CD8-positive, alpha-beta memory T cell (primary cell): ENCODE results near the gene TNFSF15. TPM values are rescaled to one million over a fixed set of nuclear protein-coding genes. Genes with fewer than 3 reads are reported as not detected.
"Not testable (repeated sequence)": the region's sequence is repeated elsewhere in the genome, so short reads cannot be mapped to it uniquely, and the experiment has no call there.

Experiments
- CTCF ChIA-PET: fragments of 350-600 bp; sonication (Branson Sonifier 250); formaldehyde crosslinking; loops from one replicate; lab custom pipeline; 2021; ENCODE audit warnings: antibody characterized with exemption; lab: Charles Lee
- POLR2A ChIA-PET: fragments of 350-600 bp; sonication (Branson Sonifier 250); formaldehyde crosslinking; loops from one replicate; lab custom pipeline; 2021; ENCODE audit warnings: antibody characterized with exemption; lab: Charles Lee
- DNase-seq, 5 donors: peaks; one replicate each; pipeline versions ENCODE4 v3.0.0 to v3.0.0-alpha.2; 2020 to 2022; ENCODE audit warnings: mixed read lengths in 1 of 5
- H3K27ac ChIP-seq: one replicate; pipeline ENCODE4 v1.7.0; 2013; ENCODE audit warnings: low read depth, mild to moderate bottlenecking, low read length, moderate library complexity
- H3K27me3 ChIP-seq: 2 replicates; pipeline ENCODE4 v1.7.0; 2013; ENCODE audit warnings: low read length, mild to moderate bottlenecking; ENCODE audit not compliant: insufficient read depth, poor library complexity, severe bottlenecking
- H3K36me3 ChIP-seq: 2 replicates; pipeline ENCODE4 v1.7.0; 2013; ENCODE audit warnings: mild to moderate bottlenecking, low read length, moderate library complexity; ENCODE audit not compliant: insufficient read depth
- H3K4me1 ChIP-seq: 2 replicates; pipeline ENCODE4 v1.7.0; 2013; ENCODE audit warnings: mild to moderate bottlenecking, low read length, moderate library complexity; ENCODE audit not compliant: insufficient read depth
- H3K4me3 ChIP-seq: 2 replicates; pipeline ENCODE4 v1.7.0; 2013; ENCODE audit warnings: mild to moderate bottlenecking, low read length
- H3K9me3 ChIP-seq: 2 replicates; pipeline ENCODE4 v1.7.0; 2013; ENCODE audit warnings: mild to moderate bottlenecking, low read length
- H3K27ac Mint-ChIP-seq, 8 donors: one replicate each; pipeline ENCODE4 v1.8.0; 2020 to 2021; ENCODE audit warnings: mixed read lengths in 8 of 8, mild to moderate bottlenecking in 6 of 8, inconsistent platforms in 3 of 8, moderate library complexity in 3 of 8
- H3K27me3 Mint-ChIP-seq, 2 donors: one replicate each; pipeline ENCODE4 v1.8.0; 2020 to 2021; ENCODE audit warnings: mixed read lengths in 2 of 2, mild to moderate bottlenecking in 1 of 2, moderate library complexity in 1 of 2
- H3K36me3 Mint-ChIP-seq, 3 donors: one replicate each; pipeline ENCODE4 v1.8.0; 2020 to 2021; ENCODE audit warnings: mixed read lengths in 3 of 3, inconsistent platforms in 1 of 3, mild to moderate bottlenecking in 1 of 3
- H3K4me1 Mint-ChIP-seq, 3 donors: one replicate each; pipeline ENCODE4 v1.8.0; 2020 to 2021; ENCODE audit warnings: mixed read lengths in 3 of 3, inconsistent platforms in 1 of 3, mild to moderate bottlenecking in 1 of 3
- H3K4me3 Mint-ChIP-seq, 7 donors: one replicate each; pipeline ENCODE4 v1.8.0; 2020 to 2021; ENCODE audit warnings: mixed read lengths in 7 of 7, mild to moderate bottlenecking in 6 of 7, moderate library complexity in 4 of 7, inconsistent platforms in 2 of 7
- H3K9me3 Mint-ChIP-seq, 5 donors: one replicate each; pipeline ENCODE4 v1.8.0; 2020 to 2022; ENCODE audit warnings: mixed read lengths in 5 of 5, mild to moderate bottlenecking in 3 of 5, moderate library complexity in 2 of 5, inconsistent platforms in 1 of 5
- polyA plus RNA-seq: library from polyadenylated mRNA; unstranded; fragments of 300-500 nt; fragmentation: Illumina TruSeq; gene quantifications from one replicate; pipeline ENCODE4 v1.2.3, GENCODE V29; 2021
- total RNA-seq, 2 experiments: library from RNA; stranded (reverse); gene quantifications; one replicate each; pipeline ENCODE4 v1.2.3, GENCODE V29; 2021

TNFSF15 gene
- total and polyA plus RNA-seq, 3 experiments from 2014 or later = 0.15 to 0.20 TPM; not detected in 1

GRCh38 chr9:114742947-114743346, 62.9 kb downstream of the TNFSF15 start:
- Mint-ChIP-seq H3K36me3 (peaks cover 0 to 1% (median 0%) of the 10 kb centered on the region in 3 donors), H3K4me1 (peaks cover 13 to 14% (median 13%) of the 10 kb centered on the region in 3 donors), H3K27ac (no peak overlapping the region), H3K4me3 (no peak overlapping the region), H3K27me3 (no peaks in the 10 kb centered on the region), H3K9me3 (no peaks in the 10 kb centered on the region)
- H3K27me3 ChIP-seq = no peaks in the 10 kb centered on the region
- H3K27ac ChIP-seq = no peak overlapping the region
- peaks cover 6% of the 10 kb centered on the region for H3K4me1 ChIP-seq
- CTCF ChIA-PET = interaction anchor here (0.7 to 2.3 kb wide), 8 partner anchors 22 to 737 kb away, joined by 3 to 14 read pairs (median 4); partner anchors contain the start of gene TEX48
- H3K9me3 ChIP-seq = no peaks in the 10 kb centered on the region
- POLR2A ChIA-PET = interaction anchor here (0.7 kb wide), 1 partner anchor 198 kb away, joined by 10 read pairs; no protein-coding TSS in a partner anchor
- H3K36me3 ChIP-seq = no peaks in the 10 kb centered on the region
- no peak for DNase-seq
- H3K4me3 ChIP-seq = no peak overlapping the region

- POLR2A ChIA-PET = not testable (repeated sequence)
- H3K27ac Mint-ChIP-seq = peak overlapping the region in 1 of 8 donors; percentile 34
- CTCF ChIA-PET = interaction anchor here (0.7 to 1.9 kb wide), 5 partner anchors 32 to 273 kb away, joined by 3 to 5 read pairs (median 4); no protein-coding TSS in a partner anchor
Observed at GRCh38 chr9:114741521-114741920, 64.3 kb downstream of the TNFSF15 start.

GRCh38 chr9:114738581-114739316, 67.1 kb downstream of the TNFSF15 start:
- H3K4me3 Mint-ChIP-seq = peak overlapping the region in 5 of 7 donors; percentile 9 to 66 (median 45)
- no peaks in the 10 kb centered on the region for H3K27me3 Mint-ChIP-seq
- ChIA-PET CTCF (interaction anchor here (0.6 to 7.4 kb wide), 23 partner anchors 15 to 277 kb away, joined by 3 to 85 read pairs (median 4); partner anchors contain the start of genes TEX48 and TNFSF8), POLR2A (interaction anchor here (1.0 kb wide), 2 partner anchors 168 to 171 kb away, joined by 3 to 4 read pairs; no protein-coding TSS in a partner anchor)
- H3K9me3 ChIP-seq = no peaks in the 10 kb centered on the region
- no peak overlapping the region for H3K27ac ChIP-seq
- peak overlapping the region; percentile 82 to 92 (median 88) for H3K27ac Mint-ChIP-seq
- H3K4me1 ChIP-seq = peaks cover 31% of the 10 kb centered on the region
- no peaks in the 10 kb centered on the region for H3K9me3 Mint-ChIP-seq
- H3K36me3 ChIP-seq = no peaks in the 10 kb centered on the region
- no peak overlapping the region for H3K4me3 ChIP-seq
- DNase-seq = peak; percentile 44 to 78 (median 64)
- no peaks in the 10 kb centered on the region for H3K27me3 ChIP-seq
- H3K36me3 Mint-ChIP-seq = no peaks in the 10 kb centered on the region
- peaks cover 45 to 46% (median 45%) of the 10 kb centered on the region in 3 donors for H3K4me1 Mint-ChIP-seq

More at GRCh38 chr9:114741521-114741920, 64.3 kb downstream of the TNFSF15 start:
- H3K4me1 Mint-ChIP-seq = peaks cover 27 to 28% (median 28%) of the 10 kb centered on the region in 3 donors
- H3K27me3 ChIP-seq, H3K4me3 Mint-ChIP-seq, H3K27ac ChIP-seq, H3K36me3 ChIP-seq, H3K9me3 Mint-ChIP-seq, DNase-seq, H3K36me3 Mint-ChIP-seq, H3K4me3 ChIP-seq, H3K9me3 ChIP-seq, H3K27me3 Mint-ChIP-seq: not testable (repeated sequence)
- H3K4me1 ChIP-seq = peaks cover 13% of the 10 kb centered on the region

GRCh38 chr9:114737847-114738246, 68.0 kb downstream of the TNFSF15 start:
- no peaks in the 10 kb centered on the region for H3K36me3 Mint-ChIP-seq

GRCh38 chr9:114737118-114737517, 68.7 kb downstream of the TNFSF15 start:
- Histone ChIP-seq H3K9me3 (no peaks in the 10 kb centered on the region), H3K27me3 (no peaks in the 10 kb centered on the region), H3K36me3 (no peaks in the 10 kb centered on the region), H3K4me3 (no peak overlapping the region), H3K4me1 (peaks cover 31% of the 10 kb centered on the region), H3K27ac (no peak overlapping the region)
- POLR2A ChIA-PET = interaction anchor here (0.9 kb wide), 1 partner anchor 161 kb away, joined by 3 read pairs; no protein-coding TSS in a partner anchor
- Mint-ChIP-seq H3K4me3 (peak overlapping the region in 6 of 7 donors; percentile 10 to 60 (median 47)), H3K27me3 (no peaks in the 10 kb centered on the region), H3K36me3 (no peaks in the 10 kb centered on the region), H3K9me3 (no peaks in the 10 kb centered on the region), H3K4me1 (peaks cover 45 to 51% (median 45%) of the 10 kb centered on the region in 3 donors), H3K27ac (peak overlapping the region; percentile 78 to 92 (median 90))
- DNase-seq = peak in 1 of 5 donors; percentile 49
- CTCF ChIA-PET = interaction anchor here (1.1 to 7.4 kb wide), 11 partner anchors 52 to 332 kb away, joined by 3 to 85 read pairs (median 12); partner anchors contain the start of genes TEX48 and TNFSF8

More at GRCh38 chr9:114737847-114738246, 68.0 kb downstream of the TNFSF15 start:
- POLR2A ChIA-PET = interaction anchor here (1.0 kb wide), 1 partner anchor 172 kb away, joined by 4 read pairs; no protein-coding TSS in a partner anchor
- CTCF ChIA-PET = interaction anchor here (0.6 to 7.4 kb wide), 22 partner anchors 14 to 278 kb away, joined by 3 to 85 read pairs (median 4); partner anchors contain the start of genes TEX48 and TNFSF8
- no peaks in the 10 kb centered on the region for H3K27me3 ChIP-seq
- H3K9me3 Mint-ChIP-seq = no peaks in the 10 kb centered on the region
- DNase-seq = no peak
- no peaks in the 10 kb centered on the region for H3K36me3 ChIP-seq
- H3K4me1 Mint-ChIP-seq = peaks cover 45 to 47% (median 45%) of the 10 kb centered on the region in 3 donors
- H3K9me3 ChIP-seq = no peaks in the 10 kb centered on the region
- peak overlapping the region; percentile 47 to 92 (median 88) for H3K27ac Mint-ChIP-seq
- H3K4me3 Mint-ChIP-seq = peak overlapping the region in 3 of 7 donors; percentile 10 to 60 (median 38)
- H3K27ac ChIP-seq = no peak overlapping the region
- H3K4me1 ChIP-seq = peaks cover 31% of the 10 kb centered on the region
- no peaks in the 10 kb centered on the region for H3K27me3 Mint-ChIP-seq
- no peak overlapping the region for H3K4me3 ChIP-seq

GRCh38 chr9:114735704-114736103, 70.1 kb downstream of the TNFSF15 start:
- peaks cover 31% of the 10 kb centered on the region for H3K4me1 ChIP-seq
- POLR2A ChIA-PET = interaction anchor here (0.6 to 1.2 kb wide), 3 partner anchors 17 to 364 kb away, joined by 3 to 5 read pairs (median 3); no protein-coding TSS in a partner anchor

GRCh38 chr9:114735139-114735538, 70.7 kb downstream of the TNFSF15 start:
- H3K4me3 ChIP-seq, H3K27ac ChIP-seq, H3K27me3 Mint-ChIP-seq, H3K27me3 ChIP-seq, H3K36me3 Mint-ChIP-seq, H3K36me3 ChIP-seq, H3K9me3 ChIP-seq, H3K9me3 Mint-ChIP-seq: not testable (repeated sequence)
- Mint-ChIP-seq H3K4me3 (peak overlapping the region in 6 of 7 donors; percentile 41 to 82 (median 50)), H3K4me1 (peaks cover 45 to 51% (median 45%) of the 10 kb centered on the region in 3 donors), H3K27ac (peak overlapping the region in 6 of 8 donors; percentile 62 to 92 (median 86))
- peaks cover 31% of the 10 kb centered on the region for H3K4me1 ChIP-seq
- peak in 1 of 5 donors; percentile 16 for DNase-seq
- ChIA-PET CTCF (interaction anchor here (0.8 to 7.4 kb wide), 10 partner anchors 16 to 281 kb away, joined by 3 to 85 read pairs (median 4); partner anchors contain the start of gene TEX48), POLR2A (interaction anchor here (0.6 to 1.2 kb wide), 3 partner anchors 16 to 364 kb away, joined by 3 to 5 read pairs (median 3); no protein-coding TSS in a partner anchor)

More at GRCh38 chr9:114735704-114736103, 70.1 kb downstream of the TNFSF15 start:
- Mint-ChIP-seq H3K36me3 (no peaks in the 10 kb centered on the region), H3K4me1 (peaks cover 45 to 51% (median 45%) of the 10 kb centered on the region in 3 donors), H3K27ac (peak overlapping the region; percentile 62 to 92 (median 88)), H3K4me3 (peak overlapping the region; percentile 52 to 82 (median 70)), H3K9me3 (no peaks in the 10 kb centered on the region), H3K27me3 (no peaks in the 10 kb centered on the region)
- Histone ChIP-seq H3K27me3 (no peaks in the 10 kb centered on the region), H3K4me3 (no peak overlapping the region), H3K36me3 (no peaks in the 10 kb centered on the region), H3K27ac (no peak overlapping the region), H3K9me3 (no peaks in the 10 kb centered on the region)
- CTCF ChIA-PET = interaction anchor here (0.8 to 7.4 kb wide), 12 partner anchors 17 to 330 kb away, joined by 3 to 85 read pairs (median 4); partner anchors contain the start of gene TEX48
- DNase-seq = no peak
